HG03571 (cell line): ENCODE data around the gene VPS45.
"Not testable (repeated sequence)": the region's sequence is repeated elsewhere in the genome, so short reads cannot be mapped to it uniquely, and the experiment has no call there.

Experiments
- ATAC-seq: cut with Tn5 transposase; IDR thresholded peaks from one replicate; pipeline ENCODE4 v1.9.1; 2021; ENCODE audit not compliant: unreplicated experiment

The VPS45 gene

DNA sequence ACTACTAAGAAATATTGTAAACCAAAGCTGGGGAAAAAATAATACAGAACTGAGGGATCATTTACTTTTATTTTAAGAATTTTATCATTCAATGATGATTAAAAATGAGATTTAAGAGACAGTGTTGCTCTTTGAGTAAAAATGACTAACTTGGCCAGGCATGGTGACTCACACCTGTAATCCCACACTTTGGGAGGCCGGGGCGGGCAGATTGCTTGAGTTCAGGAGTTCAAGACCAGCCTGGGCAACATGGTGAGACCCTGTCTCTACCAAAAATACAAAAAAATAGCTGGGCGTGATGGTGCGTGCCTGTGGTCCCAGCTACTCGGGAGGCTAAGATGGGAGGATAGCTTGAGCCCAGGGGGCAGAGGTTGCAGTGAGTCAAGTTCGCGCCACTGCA is 60.3 kb downstream of the VPS45 start:
- no peak for ATAC-seq

GRCh38 chr1:150132372-150132771 is 64.8 kb downstream of the VPS45 start:
- no peak for ATAC-seq

DNA sequence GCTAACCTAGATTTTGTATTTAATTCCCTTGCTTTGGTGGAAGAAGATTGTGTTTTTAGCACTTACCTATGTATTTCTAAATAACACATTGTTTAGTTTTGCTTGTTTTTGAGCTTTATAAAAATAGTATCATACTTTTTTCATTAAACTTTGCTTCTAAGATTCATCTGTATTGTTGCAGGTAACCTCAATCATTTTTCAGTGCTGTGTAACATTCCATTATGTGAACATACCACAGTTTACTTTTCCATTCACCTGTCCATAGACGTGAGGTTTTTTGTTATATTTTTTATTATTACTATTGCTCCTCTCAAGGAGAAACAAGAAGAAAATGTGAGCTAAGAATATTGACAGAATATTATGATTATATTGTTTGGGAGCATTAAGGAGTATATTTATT is 67.0 kb downstream of the VPS45 start:
- ATAC-seq, result no peak

DNA sequence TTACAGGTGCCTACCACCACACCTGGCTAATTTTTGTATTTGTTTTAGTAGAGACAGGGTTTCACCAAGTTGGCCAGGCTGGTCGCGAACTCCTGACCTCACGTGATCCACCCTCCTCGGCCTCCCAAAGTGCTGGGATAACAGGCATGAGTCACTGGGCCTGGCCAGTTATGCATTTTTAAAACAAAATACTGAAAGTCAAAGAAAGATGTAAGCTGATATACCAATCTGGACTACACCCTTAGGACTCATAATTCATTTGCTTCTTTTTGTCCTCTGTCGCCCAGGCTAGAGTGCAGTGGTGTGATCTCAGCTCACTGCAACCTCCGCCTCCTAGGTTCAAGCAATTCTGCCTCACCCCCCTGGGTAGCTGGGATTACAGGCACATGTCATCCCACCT is 67.8 kb downstream of the VPS45 start:
- not testable (repeated sequence) for ATAC-seq

DNA sequence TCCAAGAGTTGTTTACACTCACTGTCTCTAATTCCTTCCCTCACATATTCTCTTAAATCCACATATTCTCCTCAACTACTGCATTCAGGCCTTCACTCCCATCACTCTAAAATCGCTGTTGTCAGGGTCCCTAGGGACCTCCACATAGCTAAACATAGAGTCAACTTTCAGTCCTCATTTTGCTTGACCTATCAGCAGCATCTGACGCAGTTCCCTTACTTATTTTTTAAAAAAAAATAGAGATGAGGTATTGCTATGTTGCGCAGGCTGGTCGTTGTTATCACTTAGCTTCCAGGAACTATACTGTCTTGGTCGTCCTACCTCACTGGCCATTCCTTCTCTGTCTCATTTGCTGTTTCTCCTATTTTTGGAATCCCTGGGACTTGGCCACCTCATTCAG is 70.5 kb downstream of the VPS45 start:
- no peak for ATAC-seq

- ATAC-seq, result no peak
Observed at GRCh38 chr1:150141452-150141851, 73.9 kb downstream of the VPS45 start.

- ATAC-seq, result no peak
Observed at GRCh38 chr1:150142083-150142482, 74.5 kb downstream of the VPS45 start.

DNA sequence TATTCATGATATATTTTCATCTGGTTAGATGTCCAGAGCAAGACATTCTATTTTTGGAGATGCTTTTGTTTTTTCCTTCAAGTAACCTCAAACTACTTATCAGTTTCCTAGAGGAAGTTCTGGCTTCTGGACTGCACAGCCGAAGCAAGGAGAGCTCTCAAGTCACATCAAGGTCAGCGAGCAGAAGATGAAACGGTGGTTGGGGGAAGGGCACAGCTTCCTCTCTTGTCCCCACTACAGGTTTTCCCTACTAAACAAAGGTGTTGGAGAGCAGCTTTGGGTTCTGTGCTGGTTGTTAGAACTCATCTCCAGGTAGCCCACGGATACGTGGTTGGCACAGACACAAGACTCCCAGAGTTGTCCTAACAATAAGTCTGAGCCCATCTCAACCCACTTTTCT is 77.0 kb downstream of the VPS45 start:
- no peak for ATAC-seq

DNA sequence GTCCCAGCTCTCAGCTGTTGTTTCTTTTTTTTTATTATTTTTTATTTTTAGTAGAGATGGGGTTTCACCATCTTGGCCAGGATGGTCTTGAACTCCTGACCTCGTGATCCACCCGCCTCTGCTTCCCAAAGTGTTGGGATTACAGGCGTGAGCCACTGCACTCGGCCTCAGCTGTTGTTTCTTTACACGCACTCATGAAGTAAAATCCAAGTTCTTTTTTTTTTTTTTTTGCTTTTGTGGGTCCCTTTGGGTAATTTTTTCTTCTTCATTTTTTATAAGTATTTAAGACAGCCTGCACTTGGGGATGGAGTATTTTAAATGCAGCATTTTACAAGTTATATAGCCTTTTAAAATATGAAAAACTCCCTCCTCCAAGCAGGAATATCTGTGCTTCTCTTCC is 78.4 kb downstream of the VPS45 start:
- ATAC-seq, result not testable (repeated sequence)

DNA sequence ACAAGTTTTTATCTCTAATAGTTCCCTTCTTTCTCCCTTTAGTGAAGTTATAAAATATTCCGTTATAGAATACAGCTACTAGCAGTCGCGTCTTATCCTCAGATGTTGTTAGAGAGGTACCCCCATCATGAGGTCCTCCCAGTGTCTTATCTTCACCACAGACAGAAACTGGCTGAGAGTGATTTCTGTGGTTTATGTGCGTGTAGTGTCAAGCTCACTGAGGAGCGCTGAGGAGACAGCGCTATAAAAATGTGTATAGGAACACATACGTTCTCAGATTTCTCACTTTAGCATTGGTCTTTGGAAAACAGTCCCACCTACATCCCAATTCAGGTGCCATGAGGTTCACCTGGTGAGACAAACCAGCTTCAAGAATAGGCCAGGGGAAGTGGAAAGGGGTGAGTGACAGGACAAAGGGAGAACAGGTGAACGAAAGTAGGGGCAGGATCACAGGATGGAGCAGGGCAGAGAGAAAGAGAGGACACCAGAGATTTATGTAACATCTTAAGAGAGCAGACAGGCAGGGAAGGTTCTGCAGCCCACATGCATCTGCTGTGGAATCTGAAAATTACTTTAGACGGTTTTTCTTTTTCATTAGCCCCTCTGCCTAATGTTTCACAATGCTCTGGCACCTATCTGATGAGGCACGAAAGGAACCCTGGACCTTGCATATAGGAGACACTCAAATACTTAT is 79.4 kb downstream of the VPS45 start:
- no peak for ATAC-seq

GRCh38 chr1:150148837-150149270 is 81.3 kb downstream of the VPS45 start:
- ATAC-seq, result no peak

DNA sequence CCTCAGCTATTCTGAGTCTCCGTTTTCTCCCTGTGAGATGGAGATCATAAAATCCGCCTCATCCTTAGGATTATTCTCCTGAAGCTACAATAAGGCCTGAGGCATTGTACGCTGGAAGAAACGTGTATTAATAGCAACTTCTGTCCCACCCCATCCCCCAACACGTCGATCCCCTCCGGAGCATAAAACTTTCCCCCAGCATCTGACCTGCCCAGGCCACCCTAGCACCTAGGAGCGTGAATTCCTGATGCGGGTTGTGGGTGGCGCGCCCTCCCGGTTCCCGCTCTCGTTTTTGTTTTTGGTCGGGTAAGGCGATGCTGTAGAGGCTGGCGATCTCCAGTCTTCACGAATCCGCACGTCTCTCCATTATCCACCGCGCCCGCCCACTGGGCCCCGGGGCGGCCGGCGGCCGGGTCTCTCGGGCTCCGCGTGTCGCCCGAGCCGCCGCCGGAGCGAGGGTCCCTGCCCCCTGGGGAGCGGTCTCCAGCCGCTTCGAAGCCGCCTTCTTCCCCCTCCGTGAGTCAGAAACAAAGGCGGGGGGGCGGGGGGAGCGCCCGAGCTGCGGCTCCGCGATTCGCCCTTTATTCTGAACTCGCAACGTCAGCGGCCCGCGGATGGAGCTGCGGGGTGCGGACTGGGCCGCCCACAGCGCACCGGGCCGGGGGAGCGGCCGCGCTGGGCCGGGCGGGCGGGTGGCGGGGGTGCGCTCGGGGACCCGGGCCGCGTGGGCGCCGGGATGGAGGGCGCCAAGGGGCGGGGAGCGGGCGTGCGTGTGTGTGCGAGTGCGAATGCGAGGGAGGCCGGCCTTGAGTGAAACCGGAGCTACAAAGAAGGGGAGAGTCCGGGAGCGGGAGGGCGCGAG is 81.9 kb downstream of the VPS45 start, which contains the start of gene PLEKHO1:
Gene PLEKHO1 (plus strand): TSS at position 646 of the 862 bp plus-strand sequence. CDS start 342 bp downstream, outside the sequence.
- ATAC-seq, result peak; percentile 42

DNA sequence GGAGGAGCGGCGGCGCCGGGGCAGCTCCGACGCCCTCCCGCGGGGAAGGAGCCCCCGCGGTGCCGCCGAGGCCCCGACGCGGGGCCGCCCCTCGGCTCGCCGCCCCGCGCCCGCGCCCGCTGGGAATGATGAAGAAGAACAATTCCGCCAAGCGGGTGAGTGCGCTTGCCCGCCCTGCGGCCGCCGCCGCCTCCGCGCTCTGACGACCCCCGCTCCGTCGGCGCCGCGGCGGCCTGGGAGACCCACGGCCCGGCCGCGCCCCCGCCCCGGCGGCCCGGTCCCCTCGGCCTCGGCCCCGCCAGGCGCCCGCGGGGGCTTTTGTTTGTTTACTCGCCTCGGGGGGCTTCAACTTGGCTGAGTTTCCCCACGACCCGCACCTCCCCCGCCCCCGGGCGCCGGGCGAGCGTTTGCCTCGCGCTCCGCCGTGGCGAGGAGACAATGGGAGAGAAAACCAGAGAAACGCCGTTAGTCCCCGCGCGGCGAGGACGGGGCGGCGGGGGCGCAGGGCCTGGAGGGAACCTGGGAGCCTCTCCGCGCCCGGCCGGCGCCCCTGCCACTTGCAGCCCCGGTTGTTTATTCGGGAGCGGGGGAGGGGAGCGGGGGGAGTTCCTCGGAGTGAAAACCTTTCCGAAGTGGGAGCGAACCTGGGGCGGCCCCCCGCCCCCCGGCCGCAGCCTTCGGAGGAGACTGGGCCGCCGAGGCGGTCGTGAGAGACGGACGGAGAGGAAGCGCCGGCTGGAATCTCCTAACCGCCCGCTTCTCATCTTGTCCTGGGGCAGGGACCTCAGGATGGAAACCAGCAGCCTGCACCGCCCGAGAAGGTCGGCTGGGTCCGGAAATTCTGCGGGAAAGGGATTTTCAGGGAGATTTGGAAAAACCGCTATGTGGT is 82.8 kb downstream of the VPS45 start:
- ATAC-seq, result no peak

- ATAC-seq, result no peak
Observed at GRCh38 chr1:150151291-150152181, 84.0 kb downstream of the VPS45 start.

DNA sequence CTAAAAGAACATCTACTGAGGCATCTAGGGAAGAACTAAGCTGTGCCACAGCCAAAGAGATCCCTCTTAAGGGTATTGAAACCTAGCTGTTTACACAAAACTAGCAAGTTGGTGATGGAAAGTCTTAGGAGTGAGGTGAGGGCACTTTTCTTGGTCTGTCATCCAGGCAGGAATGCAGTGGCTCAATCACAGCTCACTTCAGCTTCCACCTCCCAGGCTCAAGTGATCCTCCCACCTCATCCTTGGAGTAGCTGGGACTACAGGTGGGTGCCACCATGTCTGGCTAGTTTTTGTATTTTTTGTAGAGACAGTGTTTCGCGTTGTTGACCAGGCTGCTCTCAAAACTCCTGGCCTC is 84.6 kb downstream of the VPS45 start:
- no peak for ATAC-seq

DNA sequence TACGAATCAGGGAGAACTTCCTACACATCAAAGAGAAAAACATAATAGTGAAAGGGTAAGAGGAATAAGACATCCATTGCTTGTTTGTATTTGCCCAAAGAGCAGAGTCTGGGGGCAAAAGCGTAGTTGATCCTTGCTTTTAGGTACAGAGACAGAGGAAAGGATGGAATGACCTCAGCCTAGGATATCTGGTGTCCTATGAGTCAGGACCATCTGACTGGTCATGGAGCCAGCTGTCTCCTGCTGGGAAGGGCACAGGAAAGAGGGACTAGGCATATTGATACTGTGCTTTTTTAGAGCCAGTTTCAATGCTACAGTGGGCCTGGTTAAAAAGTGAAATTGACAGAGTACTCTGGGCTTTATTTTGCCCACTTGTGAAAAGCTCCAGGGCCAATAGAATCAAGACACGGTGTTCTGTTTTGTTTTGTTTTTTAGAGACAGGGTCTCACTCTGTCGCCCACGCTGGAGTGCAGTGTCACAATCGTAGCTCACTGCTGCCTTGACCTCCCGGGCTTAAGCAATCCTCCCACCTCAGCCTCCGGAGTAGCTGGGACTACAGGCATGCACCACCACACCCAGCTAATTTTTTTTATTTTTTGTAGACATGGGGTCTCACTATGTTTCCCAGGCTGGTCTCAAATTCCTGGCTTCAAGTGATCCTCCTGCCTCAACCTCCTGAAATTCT is 85.3 kb downstream of the VPS45 start:
- ATAC-seq, result no peak

- ATAC-seq, result no peak
Observed at GRCh38 chr1:150154143-150154542, 86.6 kb downstream of the VPS45 start.

- no peak for ATAC-seq
Observed at GRCh38 chr1:150155413-150156071, 88.0 kb downstream of the VPS45 start.
